Neural progenitor cell (in vitro differentiated cells): Measurements from ENCODE around the gene DCANP1. TPM values are rescaled to one million over a fixed set of nuclear protein-coding genes. Genes with fewer than 3 reads are reported as not detected.

Experiments used
- DNase-seq: peaks from one replicate; pipeline ENCODE4 v3.0.0-alpha.2; 2016; ENCODE audit warnings: low spot score
- H2AFZ ChIP-seq: fragments of 200-600 bp; sonication (generic); replicated peaks from 2 replicates; pipeline ENCODE4 v1.6.1; 2016; ENCODE audit warnings: antibody characterized with exemption
- H3F3A ChIP-seq: fragments of 200-600 bp; sonication (generic); 2 replicates; pipeline ENCODE4 v1.6.1; 2016; ENCODE audit warnings: antibody characterized with exemption, low read depth
- H3K27ac ChIP-seq: fragments of 200-600 bp; sonication (generic); 2 replicates; pipeline ENCODE4 v1.5.1; 2016; ENCODE audit warnings: mild to moderate bottlenecking
- H3K27me3 ChIP-seq: fragments of 200-600 bp; sonication (generic); 2 replicates; pipeline ENCODE4 v1.6.1; 2016; ENCODE audit warnings: mild to moderate bottlenecking, moderate library complexity
- H3K36me3 ChIP-seq: fragments of 200-600 bp; sonication (generic); 2 replicates; pipeline ENCODE4 v1.5.1; 2016
- H3K4me1 ChIP-seq: fragments of 200-600 bp; sonication (generic); 2 replicates; pipeline ENCODE4 v1.6.1; 2016; ENCODE audit warnings: mixed run types
- H3K4me2 ChIP-seq: fragments of 200-600 bp; sonication (generic); 2 replicates; pipeline ENCODE4 v1.6.1; 2016
- H3K4me3 ChIP-seq: fragments of 200-600 bp; sonication (generic); 2 replicates; pipeline ENCODE4 v1.5.1; 2016
- H3K79me2 ChIP-seq: fragments of 200-600 bp; sonication (generic); 2 replicates; pipeline ENCODE4 v1.6.1; 2016; ENCODE audit warnings: low read depth
- H3K9ac ChIP-seq: fragments of 200-600 bp; sonication (generic); 2 replicates; pipeline ENCODE4 v1.6.1; 2016
- H3K9me3 ChIP-seq: fragments of 200-600 bp; sonication (generic); 2 replicates; pipeline ENCODE4 v1.5.1; 2016; ENCODE audit warnings: low read depth
- H4K20me1 ChIP-seq: fragments of 200-600 bp; sonication (generic); 2 replicates; pipeline ENCODE4 v1.6.1; 2016; ENCODE audit warnings: low read depth
- H3K27ac Mint-ChIP-seq: 3 replicates; pipeline ENCODE4 v1.8.0; 2021; ENCODE audit warnings: mixed read lengths
- H3K27me3 Mint-ChIP-seq: 2 replicates; pipeline ENCODE4 v1.8.0; 2022; ENCODE audit warnings: low read depth, mild to moderate bottlenecking, inconsistent platforms, moderate library complexity, mixed read lengths; ENCODE audit not compliant: insufficient read depth
- H3K36me3 Mint-ChIP-seq: 3 replicates; pipeline ENCODE4 v1.8.0; 2021; ENCODE audit warnings: mixed read lengths
- H3K4me1 Mint-ChIP-seq: 3 replicates; pipeline ENCODE4 v1.8.0; 2021; ENCODE audit warnings: mixed read lengths
- H3K4me3 Mint-ChIP-seq: 3 replicates; pipeline ENCODE4 v1.8.0; 2021; ENCODE audit warnings: mild to moderate bottlenecking, moderate library complexity, mixed read lengths
- H3K9me3 Mint-ChIP-seq: 3 replicates; pipeline ENCODE4 v1.8.0; 2020; ENCODE audit warnings: mixed read lengths
- CTCF ChIP-seq: fragments of 200-600 bp; sonication (generic); IDR thresholded peaks from 2 replicates; pipeline ENCODE4 v1.5.1; 2017; ENCODE audit warnings: antibody characterized with exemption, mild to moderate bottlenecking
- EZH2 ChIP-seq: fragments of 200-600 bp; sonication (generic); IDR thresholded peaks from 2 replicates; pipeline ENCODE4 v1.6.1; 2017; ENCODE audit warnings: antibody characterized with exemption, mild to moderate bottlenecking, moderate library complexity
- EZH2phosphoT487 ChIP-seq: fragments of 200-600 bp; sonication (generic); IDR thresholded peaks from 2 replicates; pipeline ENCODE4 v1.6.1; 2017; ENCODE audit warnings: antibody characterized with exemption
- total RNA-seq: library from RNA; depleted of rRNA; stranded (reverse); fragments of >200 nt; gene quantifications from 2 replicates; pipeline ENCODE4 v1.2.3, GENCODE V29; 2015; ENCODE audit warnings: low replicate concordance

The DCANP1 gene
- total RNA-seq, 1 donor from 2014 or later, result not detected

DNA sequence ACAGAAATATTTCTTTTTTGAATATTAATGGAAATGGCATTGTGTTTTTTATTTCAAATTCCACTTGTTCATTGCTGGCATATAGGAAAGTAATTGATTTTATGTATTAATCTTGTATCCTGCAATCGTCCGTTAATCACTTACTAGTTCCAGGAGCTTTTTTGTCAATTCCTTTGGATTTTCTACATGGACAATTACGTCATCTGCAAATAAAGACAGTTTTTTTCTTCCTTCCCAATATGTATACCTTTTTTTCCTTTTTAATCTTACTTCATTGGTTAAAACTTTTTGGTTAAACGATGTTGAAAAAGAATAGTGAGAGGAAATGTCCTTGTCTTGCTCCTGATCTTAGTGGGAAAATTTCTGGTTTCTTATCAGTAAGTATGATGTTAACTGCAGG lies 6.5 kb upstream of the DCANP1 start:
- H3K4me1 Mint-ChIP-seq, result peaks cover 11% of the 10 kb centered on the region
- Histone ChIP-seq H3K4me1 (no peaks in the 10 kb centered on the region), H3K4me3 (no peak overlapping the region), H3K27ac (no peak overlapping the region), H4K20me1 (no peaks in the 10 kb centered on the region), H3K79me2 (no peaks in the 10 kb centered on the region), H3K4me2 (no peak overlapping the region), H3K36me3 (no peaks in the 10 kb centered on the region), H3K9me3 (no peaks in the 10 kb centered on the region), H3F3A (no peaks in the 10 kb centered on the region), H2AFZ (no peak overlapping the region), H3K27me3 (peaks cover 70% of the 10 kb centered on the region), H3K9ac (no peak overlapping the region)
- H3K4me3 Mint-ChIP-seq, result no peak overlapping the region
- H3K36me3 Mint-ChIP-seq, result no peaks in the 10 kb centered on the region
- TF ChIP-seq EZH2phosphoT487, result no peak
- TF ChIP-seq CTCF, result no peak
- no peak for TF ChIP-seq EZH2
- DNase-seq, result no peak
- H3K9me3 Mint-ChIP-seq, result no peaks in the 10 kb centered on the region
- peaks cover 10% of the 10 kb centered on the region for H3K27me3 Mint-ChIP-seq
- H3K27ac Mint-ChIP-seq, result no peak overlapping the region

GRCh38 chr5:135452321-135453030 lies 5.3 kb upstream of the DCANP1 start, which contains the start of gene TIFAB:
Gene TIFAB, minus strand, starts transcription at chr5:135452351. Its CDS starts 2,412 bp downstream, at chr5:135449939.
- H3K4me1 ChIP-seq, result no peaks in the 10 kb centered on the region
- no peaks in the 10 kb centered on the region for H3K9me3 Mint-ChIP-seq
- H4K20me1 ChIP-seq, result no peaks in the 10 kb centered on the region
- no peak within 1 kb of the TSS for H3K27ac ChIP-seq
- H3K4me2 ChIP-seq, result no peak within 1 kb of the TSS
- H3K9ac ChIP-seq, result no peak within 1 kb of the TSS
- no peak within 1 kb of the TSS for H2AFZ ChIP-seq
- no peaks in the 10 kb centered on the region for H3K36me3 Mint-ChIP-seq
- no peak within 1 kb of the TSS for H3K4me3 ChIP-seq
- no peaks in the 10 kb centered on the region for H3F3A ChIP-seq
- no peak within 1 kb of the TSS for H3K27ac Mint-ChIP-seq
- H3K36me3 ChIP-seq, result no peaks in the 10 kb centered on the region
- no peak within 1 kb of the TSS for H3K4me3 Mint-ChIP-seq
- DNase-seq, result no peak
- H3K27me3 Mint-ChIP-seq, result peaks cover 12% of the 10 kb centered on the region
- no peak for TF ChIP-seq CTCF
- no peak for TF ChIP-seq EZH2phosphoT487
- H3K9me3 ChIP-seq, result no peaks in the 10 kb centered on the region
- peaks cover 59% of the 10 kb centered on the region for H3K27me3 ChIP-seq
- peaks cover 11% of the 10 kb centered on the region for H3K4me1 Mint-ChIP-seq
- H3K79me2 ChIP-seq, result no peaks in the 10 kb centered on the region

- Histone ChIP-seq H3K9me3 (no peaks in the 10 kb centered on the region), H3K4me3 (no peak overlapping the region), H3F3A (no peaks in the 10 kb centered on the region), H3K4me2 (no peak overlapping the region), H3K4me1 (no peaks in the 10 kb centered on the region), H3K9ac (no peak overlapping the region), H3K36me3 (no peaks in the 10 kb centered on the region), H4K20me1 (no peaks in the 10 kb centered on the region), H2AFZ (no peak overlapping the region), H3K27me3 (peaks cover 52% of the 10 kb centered on the region), H3K79me2 (no peaks in the 10 kb centered on the region), H3K27ac (no peak overlapping the region)
- H3K9me3 Mint-ChIP-seq, result no peaks in the 10 kb centered on the region
- no peak overlapping the region for H3K27ac Mint-ChIP-seq
- H3K27me3 Mint-ChIP-seq, result peaks cover 12% of the 10 kb centered on the region
- TF ChIP-seq CTCF (no peak), EZH2phosphoT487 (no peak), EZH2 (no peak)
- no peak for DNase-seq
- no peak overlapping the region for H3K4me3 Mint-ChIP-seq
- peaks cover 11% of the 10 kb centered on the region for H3K4me1 Mint-ChIP-seq
- no peaks in the 10 kb centered on the region for H3K36me3 Mint-ChIP-seq
Observed at GRCh38 chr5:135451581-135452320, 4.6 kb upstream of the DCANP1 start.
